GM12874 (cell line): ENCODE measurements around the gene DYNC1LI2.

ENCODE experiments used
- CTCF ChIP-seq: IDR thresholded peaks from 2 replicates; pipeline ENCODE4 v1.5.1; 2011; ENCODE audit warnings: low read depth, mild to moderate bottlenecking, control low read depth, low read length, moderate library complexity; ENCODE audit not compliant: insufficient read depth

Gene DYNC1LI2

GRCh38 chr16:66717112-66717675 lies 34.2 kb downstream of the DYNC1LI2 start:
- TF ChIP-seq CTCF = peak; percentile 63

- TF ChIP-seq CTCF = no peak
These were observed 36.6 kb downstream of the DYNC1LI2 start for GRCh38 chr16:66714654-66715307.

- no peak for TF ChIP-seq CTCF
These were observed 37.3 kb downstream of the DYNC1LI2 start for GRCh38 chr16:66714062-66714461.

GRCh38 chr16:66713076-66713475 lies 38.3 kb downstream of the DYNC1LI2 start:
- TF ChIP-seq CTCF = no peak

- no peak for TF ChIP-seq CTCF
These were observed 38.9 kb downstream of the DYNC1LI2 start for GRCh38 chr16:66712512-66712911.

GRCh38 chr16:66711581-66711980 lies 39.8 kb downstream of the DYNC1LI2 start:
- TF ChIP-seq CTCF = no peak

GRCh38 chr16:66706506-66706880 lies 44.9 kb downstream of the DYNC1LI2 start:
- TF ChIP-seq CTCF = no peak
